HG02870 (cell line): Measurements from ENCODE around the gene WDR43.

Source experiments
- ATAC-seq: cut with Tn5 transposase; IDR thresholded peaks from one replicate; pipeline ENCODE4 v1.9.1; 2021; ENCODE audit warnings: mild to moderate bottlenecking, moderate library complexity; ENCODE audit not compliant: unreplicated experiment

The WDR43 gene

GRCh38 chr2:28906821-28907220 lies 12.4 kb downstream of the WDR43 start:
- no peak for ATAC-seq

GRCh38 chr2:28908172-28908571 lies 13.7 kb downstream of the WDR43 start:
- ATAC-seq: no peak

- no peak for ATAC-seq
Measured at GRCh38 chr2:28909655-28910353, 15.3 kb downstream of the WDR43 start.

GRCh38 chr2:28915939-28916338 lies 21.5 kb downstream of the WDR43 start:
- ATAC-seq: no peak

GRCh38 chr2:28926847-28927246 lies 32.4 kb downstream of the WDR43 start:
- no peak for ATAC-seq

- ATAC-seq: no peak
Measured at GRCh38 chr2:28927469-28927868, 33.0 kb downstream of the WDR43 start.

GRCh38 chr2:28927878-28928277 lies 33.4 kb downstream of the WDR43 start:
- ATAC-seq: no peak

GRCh38 chr2:28929581-28929980 lies 35.1 kb downstream of the WDR43 start:
- no peak for ATAC-seq

GRCh38 chr2:28930205-28930604 lies 35.7 kb downstream of the WDR43 start:
- ATAC-seq: no peak

GRCh38 chr2:28934769-28935168 lies 40.3 kb downstream of the WDR43 start:
- ATAC-seq: no peak

- no peak for ATAC-seq
Measured at GRCh38 chr2:28941008-28941407, 46.5 kb downstream of the WDR43 start.

GRCh38 chr2:28944535-28945248 lies 50.2 kb downstream of the WDR43 start:
- ATAC-seq: no peak

- no peak for ATAC-seq
Measured at GRCh38 chr2:28948160-28948559, 53.7 kb downstream of the WDR43 start.

GRCh38 chr2:28949190-28949589 lies 54.7 kb downstream of the WDR43 start:
- no peak for ATAC-seq

GRCh38 chr2:28949617-28950305 lies 55.3 kb downstream of the WDR43 start:
- no peak for ATAC-seq

- no peak for ATAC-seq
Measured at GRCh38 chr2:28950941-28951630, 56.6 kb downstream of the WDR43 start.

- ATAC-seq: no peak
Measured at GRCh38 chr2:28951910-28952835, 57.7 kb downstream of the WDR43 start.

- ATAC-seq: no peak
Measured at GRCh38 chr2:28952836-28953211, 58.4 kb downstream of the WDR43 start.

GRCh38 chr2:28955467-28955866 lies 61.0 kb downstream of the WDR43 start:
- no peak for ATAC-seq

- ATAC-seq: no peak
Measured at GRCh38 chr2:28956415-28956826, 62.0 kb downstream of the WDR43 start.
